Bronchial epithelial cell (primary cell): ENCODE data around the gene IFI27. TPM values are rescaled to one million over a fixed set of nuclear protein-coding genes. Genes with fewer than 3 reads are reported as not detected.
"Not testable (repeated sequence)": the region's sequence is repeated elsewhere in the genome, so short reads cannot be mapped to it uniquely, and the experiment has no call there.

ENCODE experiments used
- DNase-seq: peaks from one replicate; pipeline ENCODE4 v3.0.0-alpha.2; 2010; ENCODE audit warnings: low read depth
- FAIRE-seq: peaks from 2 replicates; lab custom pipeline; 2011; peaks lifted over from hg19 to GRCh38; lab: Jason Lieb, UNC
- H3K27me3 ChIP-seq: 2 replicates; pipeline ENCODE4 v1.5.1; 2011; ENCODE audit warnings: low read length; ENCODE audit not compliant: control insufficient read depth, insufficient read depth
- H3K36me3 ChIP-seq: 2 replicates; pipeline ENCODE4 v1.5.1; 2011; ENCODE audit warnings: low read length; ENCODE audit not compliant: control insufficient read depth, insufficient read depth
- H3K4me3 ChIP-seq: 2 replicates; pipeline ENCODE4 v1.5.1; 2011; ENCODE audit warnings: mild to moderate bottlenecking, low read depth, low read length, control low read depth
- total RNA-seq: library from RNA; depleted of rRNA; stranded (reverse); fragments of >200 nt; gene quantifications from 2 replicates; pipeline ENCODE4 v1.2.1, GENCODE V29; 2014
- TF ChIP-seq, protein P1 (sequence below): IDR thresholded peaks from 2 replicates; pipeline ENCODE4 v1.5.1; 2011; ENCODE audit warnings: mild to moderate bottlenecking, moderate library complexity, low read length, control low read depth, inconsistent platforms; ENCODE audit not compliant: insufficient read depth, severe bottlenecking

The IFI27 gene
- total RNA-seq, 1 donor from 2014 or later: 20.5 TPM

GRCh38 chr14:94145902-94146527, 35.5 kb downstream of the IFI27 start:
- H3K36me3 ChIP-seq: no peaks in the 10 kb centered on the region
- FAIRE-seq (no peak), DNase-seq (peak; percentile 81)
- no peaks in the 10 kb centered on the region for H3K27me3 ChIP-seq
- TF ChIP-seq, protein P1, sequence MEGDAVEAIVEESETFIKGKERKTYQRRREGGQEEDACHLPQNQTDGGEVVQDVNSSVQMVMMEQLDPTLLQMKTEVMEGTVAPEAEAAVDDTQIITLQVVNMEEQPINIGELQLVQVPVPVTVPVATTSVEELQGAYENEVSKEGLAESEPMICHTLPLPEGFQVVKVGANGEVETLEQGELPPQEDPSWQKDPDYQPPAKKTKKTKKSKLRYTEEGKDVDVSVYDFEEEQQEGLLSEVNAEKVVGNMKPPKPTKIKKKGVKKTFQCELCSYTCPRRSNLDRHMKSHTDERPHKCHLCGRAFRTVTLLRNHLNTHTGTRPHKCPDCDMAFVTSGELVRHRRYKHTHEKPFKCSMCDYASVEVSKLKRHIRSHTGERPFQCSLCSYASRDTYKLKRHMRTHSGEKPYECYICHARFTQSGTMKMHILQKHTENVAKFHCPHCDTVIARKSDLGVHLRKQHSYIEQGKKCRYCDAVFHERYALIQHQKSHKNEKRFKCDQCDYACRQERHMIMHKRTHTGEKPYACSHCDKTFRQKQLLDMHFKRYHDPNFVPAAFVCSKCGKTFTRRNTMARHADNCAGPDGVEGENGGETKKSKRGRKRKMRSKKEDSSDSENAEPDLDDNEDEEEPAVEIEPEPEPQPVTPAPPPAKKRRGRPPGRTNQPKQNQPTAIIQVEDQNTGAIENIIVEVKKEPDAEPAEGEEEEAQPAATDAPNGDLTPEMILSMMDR: no peak
- no peak overlapping the region for H3K4me3 ChIP-seq

DNA sequence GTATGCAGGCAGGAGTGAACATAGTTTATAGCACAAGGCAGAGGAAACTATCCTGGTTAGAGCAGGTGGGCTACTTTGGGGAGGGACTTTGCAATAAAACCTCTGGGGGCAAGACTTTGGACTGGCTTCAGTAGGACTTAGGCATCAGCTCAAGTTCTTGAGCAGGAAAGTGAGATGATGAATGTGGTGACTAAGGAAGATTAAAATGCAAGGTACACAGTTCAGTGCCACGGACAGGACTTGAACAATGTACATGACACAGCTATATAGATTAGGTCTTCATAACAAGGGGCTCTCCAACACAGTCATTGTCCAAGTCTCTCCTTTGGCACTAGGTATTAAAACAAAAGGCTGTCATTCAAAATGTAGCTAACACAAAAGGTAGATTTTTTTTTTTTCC, 42.1 kb downstream of the IFI27 start:
- FAIRE-seq (no peak), DNase-seq (peak; percentile 68)
- H3K27me3 ChIP-seq: no peaks in the 10 kb centered on the region
- no peak overlapping the region for H3K4me3 ChIP-seq
- TF ChIP-seq, protein P1: no peak
- no peaks in the 10 kb centered on the region for H3K36me3 ChIP-seq

- FAIRE-seq (no peak), DNase-seq (no peak)
- Histone ChIP-seq H3K36me3 (no peaks in the 10 kb centered on the region), H3K27me3 (no peaks in the 10 kb centered on the region), H3K4me3 (no peak overlapping the region)
- TF ChIP-seq, protein P1: no peak
Measured at GRCh38 chr14:94153750-94154342, 43.3 kb downstream of the IFI27 start.

- not testable (repeated sequence) for H3K27me3 ChIP-seq, H3K4me3 ChIP-seq, FAIRE-seq, H3K36me3 ChIP-seq, DNase-seq
Measured at GRCh38 chr14:94156143-94156542, 45.6 kb downstream of the IFI27 start.

DNA sequence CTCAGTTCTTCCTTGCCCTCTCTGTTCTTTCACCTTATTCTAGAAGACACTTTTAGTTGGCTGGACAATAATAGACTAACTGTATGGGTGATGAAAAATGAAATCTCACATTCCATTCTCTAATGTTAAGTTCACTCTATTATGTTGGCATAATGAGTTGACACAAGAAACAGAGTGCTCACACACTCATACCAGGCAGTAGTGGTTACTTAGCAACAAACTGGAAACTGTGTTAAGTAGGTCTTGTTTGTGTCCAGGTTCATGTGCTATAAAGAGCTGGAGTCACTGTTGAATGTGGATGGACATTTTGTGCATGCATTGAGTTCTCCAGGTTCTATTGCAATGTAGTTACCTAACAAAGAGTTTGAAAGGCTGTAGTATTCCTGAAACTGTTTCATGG, 46.7 kb downstream of the IFI27 start:
- Histone ChIP-seq H3K27me3 (no peaks in the 10 kb centered on the region), H3K36me3 (no peaks in the 10 kb centered on the region), H3K4me3 (no peak overlapping the region)
- TF ChIP-seq, protein P1: no peak
- FAIRE-seq (no peak), DNase-seq (no peak)

- no peak overlapping the region for H3K4me3 ChIP-seq
- no peaks in the 10 kb centered on the region for H3K27me3 ChIP-seq
- no peak for FAIRE-seq
- TF ChIP-seq, protein P1: no peak
- peak; percentile 14 for DNase-seq
- no peaks in the 10 kb centered on the region for H3K36me3 ChIP-seq
Measured at GRCh38 chr14:94158239-94158883, 47.8 kb downstream of the IFI27 start.
